ENCODE data around the gene HECTD4. TPM values are rescaled to one million over a fixed set of nuclear protein-coding genes. Genes with fewer than 3 reads are reported as not detected.

Gene HECTD4
- total RNA-seq, 1 donor from 2014 or later: 47.9 TPM

- Mint-ChIP-seq H3K27me3 (ENCODE audit: unreplicated experiment) (peaks cover 2% of the 10 kb centered on the region), H3K4me1 (ENCODE audit: unreplicated experiment) (peaks cover 20% of the 10 kb centered on the region), H3K9me3 (ENCODE audit: unreplicated experiment) (no peaks in the 10 kb centered on the region), H3K27ac (ENCODE audit: unreplicated experiment) (peak overlapping the region; percentile 72), H3K4me3 (ENCODE audit: unreplicated experiment) (no peak overlapping the region), H3K36me3 (ENCODE audit: low read depth, unreplicated experiment) (peaks cover 20% of the 10 kb centered on the region)
- TF ChIP-seq CTCF (IDR thresholded peaks at IDR 0.05; ENCODE audit: unreplicated experiment): no peak
- no peak for DNase-seq (ENCODE audit: low spot score)
Observed at GRCh38 chr12:112146123-112146522, 236.1 kb downstream of the HECTD4 start.

- H3K4me1 Mint-ChIP-seq (ENCODE audit: unreplicated experiment): peaks cover 12% of the 10 kb centered on the region
- DNase-seq (ENCODE audit: low spot score): no peak
- H3K36me3 Mint-ChIP-seq (ENCODE audit: low read depth, unreplicated experiment): peaks cover 9% of the 10 kb centered on the region
- no peak for TF ChIP-seq CTCF (IDR thresholded peaks at IDR 0.05; ENCODE audit: unreplicated experiment)
- no peak overlapping the region for H3K4me3 Mint-ChIP-seq (ENCODE audit: unreplicated experiment)
- peaks cover 2% of the 10 kb centered on the region for H3K27me3 Mint-ChIP-seq (ENCODE audit: unreplicated experiment)
- H3K27ac Mint-ChIP-seq (ENCODE audit: unreplicated experiment): no peak overlapping the region
- H3K9me3 Mint-ChIP-seq (ENCODE audit: unreplicated experiment): no peaks in the 10 kb centered on the region
Observed at GRCh38 chr12:112140728-112141127, 241.5 kb downstream of the HECTD4 start.

GRCh38 chr12:112134731-112135130, 247.5 kb downstream of the HECTD4 start:
- no peaks in the 10 kb centered on the region for H3K27me3 Mint-ChIP-seq (ENCODE audit: unreplicated experiment)
- DNase-seq (ENCODE audit: low spot score): no peak
- no peaks in the 10 kb centered on the region for H3K9me3 Mint-ChIP-seq (ENCODE audit: unreplicated experiment)
- no peak overlapping the region for H3K4me3 Mint-ChIP-seq (ENCODE audit: unreplicated experiment)
- H3K4me1 Mint-ChIP-seq (ENCODE audit: unreplicated experiment): peaks cover 3% of the 10 kb centered on the region
- H3K27ac Mint-ChIP-seq (ENCODE audit: unreplicated experiment): no peak overlapping the region
- no peaks in the 10 kb centered on the region for H3K36me3 Mint-ChIP-seq (ENCODE audit: low read depth, unreplicated experiment)
- no peak for TF ChIP-seq CTCF (IDR thresholded peaks at IDR 0.05; ENCODE audit: unreplicated experiment)

- no peak overlapping the region for H3K27ac Mint-ChIP-seq (ENCODE audit: unreplicated experiment)
- H3K27me3 Mint-ChIP-seq (ENCODE audit: unreplicated experiment): no peaks in the 10 kb centered on the region
- peaks cover 3% of the 10 kb centered on the region for H3K4me1 Mint-ChIP-seq (ENCODE audit: unreplicated experiment)
- H3K4me3 Mint-ChIP-seq (ENCODE audit: unreplicated experiment): no peak overlapping the region
- no peaks in the 10 kb centered on the region for H3K36me3 Mint-ChIP-seq (ENCODE audit: low read depth, unreplicated experiment)
- no peak for TF ChIP-seq CTCF (IDR thresholded peaks at IDR 0.05; ENCODE audit: unreplicated experiment)
- DNase-seq (ENCODE audit: low spot score): no peak
- no peaks in the 10 kb centered on the region for H3K9me3 Mint-ChIP-seq (ENCODE audit: unreplicated experiment)
Observed at GRCh38 chr12:112133418-112133817, 248.8 kb downstream of the HECTD4 start.

- Mint-ChIP-seq H3K27ac (ENCODE audit: unreplicated experiment) (no peak overlapping the region), H3K4me3 (ENCODE audit: unreplicated experiment) (no peak overlapping the region), H3K27me3 (ENCODE audit: unreplicated experiment) (no peaks in the 10 kb centered on the region), H3K9me3 (ENCODE audit: unreplicated experiment) (no peaks in the 10 kb centered on the region), H3K4me1 (ENCODE audit: unreplicated experiment) (peaks cover 7% of the 10 kb centered on the region), H3K36me3 (ENCODE audit: low read depth, unreplicated experiment) (peaks cover 3% of the 10 kb centered on the region)
- DNase-seq (ENCODE audit: low spot score): no peak
- no peak for TF ChIP-seq CTCF (IDR thresholded peaks at IDR 0.05; ENCODE audit: unreplicated experiment)
Observed at GRCh38 chr12:112131686-112132085, 250.5 kb downstream of the HECTD4 start.
